Choroid plexus epithelial cell (primary cell): ENCODE measurements around the gene MED15.

Experiments used
- DNase-seq: peaks from one replicate; pipeline ENCODE4 v3.0.0-alpha.2; 2010; ENCODE audit warnings: low read depth
- H3K4me3 ChIP-seq: 2 replicates; pipeline ENCODE4 v1.5.1; 2011; ENCODE audit warnings: low read depth, mild to moderate bottlenecking, control low read depth, low read length, moderate library complexity
- TF ChIP-seq, protein P1 (sequence below): conservative IDR thresholded peaks from 2 replicates; pipeline ENCODE4 v1.5.1; 2011; ENCODE audit warnings: low read depth, mild to moderate bottlenecking, control low read depth, inconsistent platforms, low read length, moderate library complexity

MED15 gene

DNA sequence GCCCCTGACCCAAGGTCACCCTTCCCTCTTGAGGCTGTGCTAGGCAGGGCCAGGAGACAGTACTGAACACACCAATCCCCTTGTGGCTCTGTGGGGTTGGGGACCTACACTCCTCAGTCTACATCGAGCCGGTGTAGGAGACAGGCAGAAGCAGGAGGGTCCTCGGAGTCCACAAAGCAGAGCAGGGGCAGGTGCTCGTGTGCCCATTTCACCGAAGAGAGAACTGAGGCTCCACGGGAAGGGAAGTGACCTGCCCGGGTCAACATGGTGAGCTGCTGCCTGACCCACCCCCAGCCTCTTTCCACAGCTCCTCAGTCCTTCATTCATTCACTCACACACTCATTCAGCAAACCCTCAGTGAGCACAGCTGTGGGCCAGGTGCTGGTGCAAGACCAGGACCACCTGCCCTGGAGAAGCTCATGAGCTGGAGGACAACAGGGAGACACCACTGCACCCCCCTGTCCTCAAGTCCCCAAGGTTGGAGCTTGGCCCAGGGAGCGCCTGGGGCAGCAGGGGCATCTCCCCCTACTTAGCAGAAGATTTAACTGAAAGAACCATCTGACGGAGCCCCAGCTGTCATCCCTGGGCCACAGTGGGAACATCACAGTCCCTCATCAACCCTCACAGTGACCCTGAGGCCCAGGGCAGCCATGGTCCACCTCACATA, 127.3 kb downstream of the MED15 start:
- no peak overlapping the region for H3K4me3 ChIP-seq
- no peak for DNase-seq
- TF ChIP-seq, protein P1, sequence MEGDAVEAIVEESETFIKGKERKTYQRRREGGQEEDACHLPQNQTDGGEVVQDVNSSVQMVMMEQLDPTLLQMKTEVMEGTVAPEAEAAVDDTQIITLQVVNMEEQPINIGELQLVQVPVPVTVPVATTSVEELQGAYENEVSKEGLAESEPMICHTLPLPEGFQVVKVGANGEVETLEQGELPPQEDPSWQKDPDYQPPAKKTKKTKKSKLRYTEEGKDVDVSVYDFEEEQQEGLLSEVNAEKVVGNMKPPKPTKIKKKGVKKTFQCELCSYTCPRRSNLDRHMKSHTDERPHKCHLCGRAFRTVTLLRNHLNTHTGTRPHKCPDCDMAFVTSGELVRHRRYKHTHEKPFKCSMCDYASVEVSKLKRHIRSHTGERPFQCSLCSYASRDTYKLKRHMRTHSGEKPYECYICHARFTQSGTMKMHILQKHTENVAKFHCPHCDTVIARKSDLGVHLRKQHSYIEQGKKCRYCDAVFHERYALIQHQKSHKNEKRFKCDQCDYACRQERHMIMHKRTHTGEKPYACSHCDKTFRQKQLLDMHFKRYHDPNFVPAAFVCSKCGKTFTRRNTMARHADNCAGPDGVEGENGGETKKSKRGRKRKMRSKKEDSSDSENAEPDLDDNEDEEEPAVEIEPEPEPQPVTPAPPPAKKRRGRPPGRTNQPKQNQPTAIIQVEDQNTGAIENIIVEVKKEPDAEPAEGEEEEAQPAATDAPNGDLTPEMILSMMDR = no peak

DNA sequence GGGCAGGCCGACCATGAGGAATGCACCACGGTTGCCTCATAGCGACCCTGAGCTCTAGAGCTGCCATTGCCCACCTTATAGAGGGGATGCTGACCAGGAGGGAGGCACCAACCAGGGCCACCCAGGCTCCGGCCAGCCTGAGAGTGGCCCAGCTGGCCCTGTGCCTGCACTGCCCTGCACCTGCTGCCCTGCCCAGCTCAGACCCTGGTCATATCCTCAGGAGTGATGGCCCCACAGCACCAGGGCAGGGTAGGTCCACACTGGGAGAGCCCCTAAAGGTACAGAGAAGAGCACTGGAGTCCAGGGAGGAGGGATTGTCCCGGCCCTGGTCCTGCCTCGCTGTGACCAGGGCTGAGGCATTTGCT, 127.8 kb downstream of the MED15 start:
- TF ChIP-seq, protein P1 = no peak
- no peak overlapping the region for H3K4me3 ChIP-seq
- DNase-seq = no peak

DNA sequence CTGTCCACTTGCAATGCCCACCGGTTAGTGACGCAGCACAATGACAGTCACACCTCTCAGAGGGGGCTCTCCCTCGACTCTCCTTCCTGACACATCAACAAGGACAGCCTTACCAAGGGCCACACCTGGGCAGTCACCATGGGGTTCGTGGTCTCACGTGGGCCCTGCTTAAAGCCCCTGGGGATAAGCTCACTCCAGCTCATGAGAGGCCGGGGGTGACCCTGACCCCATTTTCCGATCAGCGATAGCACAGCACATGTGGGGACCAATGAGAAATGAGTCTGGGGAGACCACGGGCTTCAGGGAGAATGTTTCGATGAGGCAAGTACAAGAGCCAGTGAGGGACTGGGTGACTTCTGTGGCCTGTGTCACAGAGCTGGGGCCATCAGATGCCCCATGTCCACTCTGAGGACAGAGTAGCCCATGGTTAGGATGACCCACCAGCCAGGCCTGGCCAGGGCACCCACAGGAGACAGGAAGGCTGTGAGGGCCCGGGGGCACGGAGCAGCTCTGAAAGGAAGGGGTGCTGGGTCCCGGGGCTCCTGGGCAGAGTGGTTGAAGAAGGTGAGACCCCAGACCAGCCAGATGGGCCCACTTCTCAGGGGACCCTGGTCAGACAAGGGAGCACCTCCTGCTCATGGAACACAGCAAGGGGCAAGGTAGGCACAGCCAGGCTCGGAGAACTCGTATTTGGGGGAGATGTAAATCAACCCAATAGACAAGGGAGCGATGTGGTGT, 128.8 kb downstream of the MED15 start:
- TF ChIP-seq, protein P1 = no peak
- no peak overlapping the region for H3K4me3 ChIP-seq
- no peak for DNase-seq

DNA sequence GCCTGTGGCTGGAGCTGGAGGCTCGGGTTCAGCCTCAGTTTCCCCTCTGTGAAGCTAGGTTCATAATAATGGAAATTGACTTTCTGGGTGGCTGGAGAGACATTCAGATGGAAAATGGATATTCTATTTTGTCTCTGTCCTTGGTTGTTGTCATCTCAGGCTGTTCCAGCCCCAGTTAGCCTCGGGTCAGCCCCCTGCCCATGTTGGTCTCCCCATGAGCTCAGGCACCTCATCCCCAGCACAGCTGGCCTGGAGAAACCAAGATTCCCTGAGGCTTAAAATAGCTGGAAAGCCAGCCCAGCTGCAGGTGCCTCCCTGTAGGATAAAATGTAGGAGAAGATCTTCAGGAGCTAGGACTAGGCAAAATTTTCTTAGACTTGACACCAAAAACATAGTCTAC, 129.5 kb downstream of the MED15 start:
- TF ChIP-seq, protein P1 = no peak
- no peak overlapping the region for H3K4me3 ChIP-seq
- DNase-seq = no peak
